NCI-H1048 (cell line): Measurements from ENCODE around the gene TFDP1.

Experiments
- DNase-seq: peaks from one replicate; lab custom pipeline; 2025; lab: John Stamatoyannopoulos, UW

Gene TFDP1

DNA sequence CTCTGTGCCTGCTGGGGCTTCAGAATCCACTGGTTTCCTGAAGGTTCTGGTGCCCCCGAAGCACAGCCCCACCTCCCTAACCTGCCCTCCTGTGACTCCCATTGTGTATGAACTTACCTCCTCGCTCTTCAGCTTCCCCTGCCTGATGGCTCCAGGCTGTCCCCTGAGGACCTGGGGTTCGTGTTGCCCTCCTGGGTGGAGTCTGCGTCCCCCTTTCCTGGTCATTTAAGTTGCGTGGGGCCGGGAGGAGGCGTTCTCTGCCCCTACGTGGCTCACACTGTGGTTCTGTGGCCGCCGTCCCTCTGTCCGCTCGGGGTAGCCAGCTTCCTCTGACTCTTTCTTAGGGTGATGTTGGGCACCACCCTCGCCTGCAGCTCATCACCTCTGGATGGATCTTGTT, 13.9 kb downstream of the TFDP1 start:
- no peak for DNase-seq

GRCh38 chr13:113599391-113599790, 14.8 kb downstream of the TFDP1 start:
- no peak for DNase-seq

DNA sequence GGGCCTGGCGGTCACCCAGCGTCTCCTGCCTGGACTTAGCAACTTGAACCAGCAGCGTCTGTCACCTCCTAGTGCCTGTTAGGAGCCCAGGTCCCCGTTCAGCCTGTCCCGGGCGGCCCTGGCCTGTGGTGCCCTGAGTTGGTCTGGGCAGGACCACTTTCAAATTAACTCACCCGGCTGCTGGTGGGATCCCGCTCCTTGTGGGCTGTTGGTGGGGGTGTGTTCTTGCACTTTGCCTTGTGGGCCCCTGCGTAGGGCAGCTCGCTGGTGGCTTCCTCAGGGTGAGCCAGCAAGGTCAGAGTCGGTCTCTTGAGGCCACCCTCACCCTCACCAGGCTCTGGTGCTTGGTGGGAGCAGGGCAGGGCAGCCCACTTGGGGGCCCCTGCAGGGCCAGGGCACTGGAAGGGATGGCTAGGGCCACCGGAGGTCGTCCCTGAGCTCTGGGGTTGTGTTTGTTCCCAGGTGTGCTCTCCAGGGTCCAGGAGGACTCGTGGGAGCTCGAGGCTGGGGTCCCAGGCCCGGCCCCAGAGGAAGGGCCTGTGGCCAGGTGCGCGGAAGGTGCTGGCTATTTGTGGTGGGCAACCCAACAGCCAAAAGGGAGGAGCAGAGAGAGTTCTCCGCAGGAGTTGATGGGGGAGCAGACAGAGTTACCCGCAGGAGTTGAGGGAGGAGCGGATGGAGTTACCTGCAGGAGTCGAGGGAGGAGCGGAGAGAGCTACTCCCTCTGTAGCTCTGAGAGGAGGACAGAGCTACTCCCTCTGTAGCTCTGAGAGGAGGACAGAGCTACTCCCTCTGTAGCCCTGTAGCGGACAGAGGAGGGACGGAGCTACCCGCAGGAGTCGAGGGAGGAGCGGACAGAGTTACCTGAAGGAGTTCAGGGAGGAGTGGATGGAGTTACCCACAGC, 16.9 kb downstream of the TFDP1 start:
- DNase-seq = no peak

GRCh38 chr13:113602291-113602988, 17.9 kb downstream of the TFDP1 start:
- no peak for DNase-seq

GRCh38 chr13:113603116-113603710, 18.7 kb downstream of the TFDP1 start:
- DNase-seq = no peak

DNA sequence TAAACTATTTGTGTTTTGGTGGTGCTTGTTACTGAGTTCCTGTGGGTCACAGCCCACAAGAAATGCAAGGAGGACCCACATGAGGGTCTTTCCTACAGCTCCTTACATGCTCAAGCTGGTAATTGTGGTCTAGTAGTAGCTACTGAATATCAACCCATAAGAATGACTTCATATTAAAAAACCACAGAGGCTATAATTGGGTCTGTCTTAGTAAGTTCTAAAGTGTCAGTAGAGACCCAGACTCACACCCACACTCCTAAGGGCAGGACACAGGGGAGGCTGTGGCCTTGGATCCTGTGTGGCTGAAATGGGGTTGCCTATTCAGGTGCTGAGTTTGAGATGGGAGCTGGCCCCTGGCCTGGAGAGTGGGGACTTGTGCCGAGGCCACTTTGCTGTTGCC, 19.6 kb downstream of the TFDP1 start:
- DNase-seq = no peak

GRCh38 chr13:113605461-113605860, 20.9 kb downstream of the TFDP1 start:
- no peak for DNase-seq

- DNase-seq = no peak
Measured at GRCh38 chr13:113605866-113606438, 21.4 kb downstream of the TFDP1 start.

DNA sequence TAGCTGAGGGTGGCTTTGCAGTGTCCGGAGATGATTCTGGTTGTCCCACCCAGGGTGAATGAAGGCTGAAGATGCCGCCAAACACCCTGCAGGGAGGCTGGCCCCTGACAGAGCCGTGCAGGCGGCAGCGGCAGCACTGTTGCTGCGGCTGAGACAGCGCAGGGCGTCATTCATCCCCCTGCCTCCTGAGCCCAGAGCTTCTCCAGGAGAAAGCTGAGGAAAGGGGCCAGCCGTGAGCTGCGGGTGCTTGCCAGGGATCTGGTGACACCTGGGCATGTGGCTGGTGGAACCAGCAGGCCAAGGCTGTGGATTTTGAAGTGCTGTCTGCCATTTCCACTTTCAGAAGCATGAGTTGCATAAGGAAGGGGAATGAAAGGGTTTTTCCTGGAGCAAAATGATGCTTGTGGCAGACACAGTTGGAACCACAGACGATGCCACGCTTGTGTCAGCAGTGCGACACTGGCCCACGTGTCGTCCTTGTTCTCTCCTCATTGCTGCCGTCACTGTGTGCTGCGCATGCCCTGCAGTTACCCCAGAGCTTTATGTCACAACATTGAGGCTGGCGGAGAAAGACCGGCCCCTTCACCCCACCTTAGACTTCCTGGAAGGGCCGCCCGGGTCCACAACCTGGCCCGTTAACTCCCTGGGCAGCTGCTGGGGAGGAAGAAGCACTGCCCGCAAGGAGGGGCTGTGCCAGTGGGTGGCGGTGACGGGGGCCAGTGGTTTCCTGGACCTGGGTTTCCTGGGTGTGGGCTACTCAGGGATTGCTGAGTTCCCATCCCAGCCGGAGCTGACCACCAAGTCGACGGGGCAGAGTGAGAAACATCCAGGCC, 22.7 kb downstream of the TFDP1 start:
- DNase-seq = no peak

GRCh38 chr13:113607889-113608635, 23.5 kb downstream of the TFDP1 start:
- DNase-seq = no peak

DNA sequence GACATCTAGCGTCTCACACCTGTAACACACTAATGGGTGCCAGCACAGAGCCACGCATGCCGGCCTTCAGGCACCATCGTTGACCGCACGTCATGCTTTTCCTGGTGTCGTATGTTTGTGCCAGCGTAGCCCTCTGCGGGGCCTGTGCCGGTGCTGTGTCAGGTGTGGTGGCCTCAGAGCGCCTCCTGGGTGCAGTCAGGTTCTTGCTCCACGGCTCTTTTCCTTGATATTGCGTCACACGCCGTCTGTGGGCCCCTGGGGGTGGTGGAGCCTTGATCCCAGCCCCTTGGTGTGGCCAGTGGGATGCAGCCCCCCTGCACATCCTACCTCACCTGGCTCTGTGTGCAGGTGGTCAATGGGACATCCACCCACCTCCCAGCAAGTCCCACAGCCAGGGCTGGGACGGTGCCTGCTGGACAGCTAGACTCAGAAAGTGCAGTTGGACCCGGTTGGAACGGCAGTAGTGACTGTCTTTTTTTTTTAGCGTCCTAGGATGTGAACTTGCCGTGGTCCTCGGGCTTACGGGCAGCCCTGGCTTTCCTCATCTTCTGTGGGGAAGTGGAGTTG, 24.5 kb downstream of the TFDP1 start:
- DNase-seq = no peak

- no peak for DNase-seq
Measured at GRCh38 chr13:113609616-113610015, 25.1 kb downstream of the TFDP1 start.

GRCh38 chr13:113610266-113610665, 25.7 kb downstream of the TFDP1 start:
- DNase-seq = no peak

DNA sequence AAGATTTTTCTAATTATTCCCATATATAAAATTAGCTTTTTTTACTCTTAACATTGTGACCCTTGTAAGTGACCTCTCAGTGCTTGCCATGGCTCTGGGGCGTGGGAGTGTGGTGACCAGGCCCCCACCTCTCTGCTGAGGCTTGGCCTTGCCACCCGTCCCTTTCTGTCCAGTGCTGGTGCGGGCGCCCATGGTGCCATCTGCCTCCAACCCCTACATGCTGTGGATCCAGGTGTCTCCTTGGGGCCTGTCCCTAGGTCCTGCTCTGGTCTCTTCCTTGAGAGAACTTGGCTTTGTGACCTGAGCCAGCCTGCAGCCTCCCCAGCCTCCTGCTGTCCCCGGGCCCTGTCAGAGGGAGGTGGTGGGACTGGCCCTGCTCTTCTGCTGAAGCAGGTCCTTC, 27.4 kb downstream of the TFDP1 start:
- no peak for DNase-seq

DNA sequence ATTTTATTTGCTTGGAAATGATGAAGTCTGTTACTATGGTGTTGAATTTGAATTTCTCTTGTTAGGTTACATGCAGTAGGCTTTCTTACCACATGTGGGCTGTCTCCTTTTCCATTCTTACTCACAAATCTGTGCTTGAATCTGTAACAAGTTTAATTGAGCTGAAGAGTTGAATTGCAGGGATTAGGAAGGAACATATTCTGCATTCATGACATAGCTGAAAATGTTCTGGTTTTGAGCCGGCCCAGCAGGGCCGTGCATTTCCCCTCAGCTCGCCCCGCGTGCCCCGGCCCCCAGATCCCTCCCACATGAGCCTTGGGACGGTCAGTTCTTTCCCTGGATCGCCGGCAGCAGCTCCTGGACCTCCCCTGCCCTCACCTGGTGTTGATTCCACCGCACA, 28.1 kb downstream of the TFDP1 start:
- no peak for DNase-seq

DNA sequence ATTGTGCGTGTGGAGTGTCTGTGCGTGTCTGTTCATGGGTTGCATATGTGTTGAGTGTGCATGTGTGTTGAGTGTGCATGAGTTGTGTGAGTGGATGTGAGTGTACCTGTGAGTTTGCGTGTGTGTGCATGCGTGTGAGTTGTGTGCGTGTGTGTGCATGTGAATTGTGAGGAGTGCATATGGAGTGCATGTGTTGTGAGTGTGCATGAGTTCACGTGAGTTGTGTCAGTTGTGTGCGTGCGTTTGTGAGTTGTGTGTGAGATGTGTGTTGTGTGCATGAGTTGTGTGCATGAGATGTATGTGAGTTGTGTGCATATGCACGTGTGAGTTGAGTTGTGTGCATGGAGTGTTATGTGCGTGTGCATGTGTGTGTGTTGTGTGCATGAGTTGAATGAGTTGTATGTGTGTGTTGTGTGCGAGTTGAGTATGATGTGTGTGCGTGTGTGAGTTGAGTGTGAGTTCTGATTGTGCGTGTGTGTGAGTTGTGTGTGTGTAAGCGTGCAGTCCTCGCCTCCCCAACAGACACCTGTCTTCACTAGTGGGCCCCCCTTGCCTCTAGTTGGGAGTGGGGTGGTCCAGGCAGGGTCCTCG, 29.3 kb downstream of the TFDP1 start:
- no peak for DNase-seq

- DNase-seq = no peak
Measured at GRCh38 chr13:113616281-113616906, 31.8 kb downstream of the TFDP1 start.

- no peak for DNase-seq
Measured at GRCh38 chr13:113616991-113617749, 32.6 kb downstream of the TFDP1 start.

- DNase-seq = no peak
Measured at GRCh38 chr13:113617961-113618360, 33.4 kb downstream of the TFDP1 start.
